GM21619 (cell line): Measurements from ENCODE around the gene KLRF1.
A peak's percentile ranks its signal among the peaks of the same experiment; 100 is the strongest.

Source experiments
- ATAC-seq: cut with Tn5 transposase; IDR thresholded peaks from one replicate; pipeline ENCODE4 v1.9.1; 2021; ENCODE audit not compliant: unreplicated experiment

Gene KLRF1

GRCh38 chr12:9827209-9827888, at the start of gene KLRF1:
TSS of gene KLRF1 (plus strand) at chr12:9827481. CDS start at chr12:9827545, 64 bp downstream.
- ATAC-seq = no peak

DNA sequence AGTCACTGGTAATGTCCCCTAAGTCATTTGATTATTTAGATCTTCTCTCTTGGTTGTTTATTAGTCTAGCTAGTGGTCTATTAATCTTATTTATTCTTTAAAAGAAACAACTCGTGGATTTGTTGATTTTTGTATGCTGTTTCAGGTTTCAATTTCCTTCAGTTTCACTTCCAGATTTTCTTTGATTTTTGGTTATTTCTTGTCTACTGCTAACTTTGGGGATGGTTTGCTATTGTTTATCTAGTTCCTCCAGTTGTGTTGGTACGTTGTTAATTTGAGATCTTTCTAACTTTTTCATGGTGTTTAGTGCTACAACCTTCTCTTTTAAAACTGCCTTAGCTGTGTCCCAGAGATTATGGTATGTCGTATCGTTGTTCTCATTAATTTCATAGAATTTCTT, 48.1 kb upstream of the KLRF1 start:
- no peak for ATAC-seq

- no peak for ATAC-seq
Measured at GRCh38 chr12:9781360-9781759, 45.9 kb upstream of the KLRF1 start.

DNA sequence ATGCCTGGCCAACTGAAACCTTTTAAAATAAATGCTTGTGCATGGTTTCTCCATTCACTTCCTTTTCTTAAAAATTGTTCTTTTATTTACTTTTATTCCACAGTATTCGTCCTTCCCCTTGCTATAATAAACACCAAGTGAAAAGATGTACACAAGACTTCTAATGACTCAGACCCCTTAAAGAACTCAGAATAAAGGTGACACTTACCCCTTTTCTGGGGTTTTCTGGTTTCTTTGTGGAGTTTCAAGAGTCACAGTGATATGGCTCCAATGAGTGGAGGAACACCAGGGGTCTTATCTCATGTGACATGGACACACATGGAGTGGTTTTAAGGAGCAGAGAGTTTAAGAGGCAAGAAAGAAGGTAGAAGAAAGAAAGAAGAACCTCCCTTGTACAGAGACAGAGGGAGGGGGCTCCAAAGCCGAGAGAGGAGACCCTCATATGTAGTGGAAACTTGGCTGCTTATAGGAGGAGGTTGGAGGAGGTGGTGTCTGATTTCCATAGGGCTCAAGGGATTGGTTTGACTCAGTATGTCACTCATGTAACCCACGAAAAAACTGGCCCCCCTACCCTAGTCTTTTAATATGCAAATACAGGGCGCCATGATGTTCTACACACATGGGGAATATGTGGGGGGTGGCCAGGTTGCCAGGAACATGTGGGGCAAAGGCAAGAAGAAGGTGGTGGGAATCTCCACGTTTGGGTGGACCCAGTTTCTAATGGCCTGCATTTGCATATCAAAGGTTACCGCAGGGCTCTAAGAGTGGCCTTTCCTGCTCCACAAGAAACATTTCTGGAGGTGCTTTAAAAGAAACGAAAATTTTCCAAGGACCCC, 44.5 kb upstream of the KLRF1 start:
- ATAC-seq = no peak

DNA sequence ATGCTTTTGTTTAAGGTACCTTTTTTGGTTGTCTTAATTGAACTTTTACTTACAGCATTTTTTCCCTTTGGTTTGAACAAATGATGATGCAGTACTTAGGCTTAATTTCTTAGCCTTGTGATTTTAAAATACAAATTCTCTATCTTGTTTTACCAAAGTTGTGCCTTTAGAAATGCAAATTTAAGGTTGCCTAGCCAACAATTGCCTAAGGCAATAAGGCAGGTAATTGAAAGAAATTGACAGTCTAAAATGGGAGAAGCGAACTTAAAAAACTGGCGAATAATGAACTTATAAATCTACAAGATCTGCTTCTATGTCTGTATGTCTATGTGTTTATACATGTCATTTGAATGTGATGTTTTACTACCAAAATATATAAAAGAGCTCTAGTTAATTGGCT, 43.0 kb upstream of the KLRF1 start:
- no peak for ATAC-seq

DNA sequence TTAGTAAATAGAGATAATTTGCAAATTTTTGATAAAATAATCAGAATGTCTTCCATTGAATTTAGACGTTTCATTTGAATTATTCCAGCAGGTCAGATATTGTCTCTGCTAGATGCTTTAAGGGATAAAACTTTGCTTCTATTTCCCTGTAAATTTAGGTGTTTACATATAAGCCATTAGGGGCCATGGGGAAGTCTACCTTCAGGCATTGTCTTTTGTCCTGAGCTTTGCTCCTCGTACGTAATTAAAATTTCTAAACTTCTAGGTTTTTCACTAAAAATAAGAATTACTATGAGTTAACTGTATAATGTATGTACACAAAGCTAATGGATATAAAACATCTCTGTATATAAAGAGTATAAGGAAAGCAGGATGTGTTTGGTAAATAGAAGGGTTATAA, 42.5 kb upstream of the KLRF1 start:
- ATAC-seq = no peak

GRCh38 chr12:9786726-9787717, 40.3 kb upstream of the KLRF1 start:
- no peak for ATAC-seq

GRCh38 chr12:9792185-9792900, 34.9 kb upstream of the KLRF1 start:
- ATAC-seq = no peak

GRCh38 chr12:9792961-9793617, 34.2 kb upstream of the KLRF1 start:
- ATAC-seq = no peak

DNA sequence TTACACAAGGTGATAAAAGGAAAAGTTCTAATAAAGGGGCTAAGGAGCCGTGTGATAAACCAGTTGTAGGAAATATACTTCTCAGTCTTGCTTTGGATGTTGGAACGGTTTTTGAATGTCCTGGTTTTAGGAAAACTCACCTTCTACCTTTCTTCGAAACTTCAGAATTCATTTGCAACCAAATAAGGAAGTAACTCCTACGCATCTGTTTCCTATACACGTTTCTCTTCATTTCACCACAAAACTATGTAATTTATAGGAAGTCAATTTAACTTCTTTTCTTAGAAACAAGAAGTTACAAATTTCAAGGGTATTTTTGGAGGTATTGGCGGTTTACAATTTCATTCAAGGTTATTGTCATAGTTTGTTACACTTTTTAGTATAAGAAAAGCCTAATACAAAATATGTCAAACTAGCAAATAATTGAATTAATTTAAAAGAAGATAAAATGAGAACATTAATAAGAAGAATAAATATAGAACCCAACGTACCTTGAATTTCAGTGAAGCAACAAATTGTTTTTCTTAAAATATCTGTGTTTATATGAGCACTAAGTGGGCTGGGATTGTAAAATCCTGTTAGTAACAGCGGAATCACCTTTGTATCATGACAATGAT, 33.4 kb upstream of the KLRF1 start:
- ATAC-seq = no peak

DNA sequence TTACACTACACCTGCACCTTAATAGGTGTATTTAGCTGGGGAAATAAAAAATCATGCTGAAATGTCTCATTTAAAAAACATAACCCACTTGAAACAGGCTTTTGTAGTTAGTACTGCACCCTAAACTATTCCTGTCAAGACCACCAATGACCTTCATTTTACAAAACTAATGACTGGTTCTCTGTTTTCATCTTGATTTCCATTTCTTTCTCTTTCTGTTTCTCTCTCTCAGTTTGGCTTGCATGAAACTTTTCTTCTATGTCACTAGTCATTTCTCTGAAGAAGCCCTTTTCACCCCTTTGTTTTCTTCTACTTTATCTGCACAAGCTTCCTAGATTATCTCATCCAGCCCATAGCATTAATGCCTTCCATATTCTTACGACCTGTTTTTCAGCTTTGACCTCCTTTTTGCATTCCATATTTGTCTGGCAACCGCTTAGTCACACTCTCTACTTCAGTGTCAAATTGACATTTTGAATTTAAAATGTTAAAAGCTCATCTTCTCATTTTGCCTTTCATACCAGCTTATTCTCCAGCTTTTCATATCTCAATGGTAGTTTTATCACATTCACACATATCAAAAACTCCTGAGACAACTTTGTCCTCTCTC, 32.7 kb upstream of the KLRF1 start:
- ATAC-seq = peak; percentile 40

DNA sequence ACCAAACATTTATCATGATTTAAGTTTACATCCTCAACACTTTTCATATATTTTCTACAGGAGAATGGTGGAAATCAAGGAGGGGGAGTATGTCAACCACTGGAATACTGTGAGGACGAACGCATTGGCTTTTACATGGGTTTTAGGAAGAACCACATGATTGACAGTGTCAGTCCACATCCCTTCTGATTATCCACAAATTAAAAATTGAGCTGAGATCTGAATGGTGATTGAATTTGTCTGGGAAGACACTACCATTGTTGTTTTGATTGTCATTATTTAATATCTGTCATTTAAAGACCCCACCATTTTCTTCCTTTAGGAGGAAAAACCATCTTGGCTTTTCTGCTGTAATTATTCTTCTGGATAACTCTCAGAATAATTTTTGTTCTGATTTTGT, 31.3 kb upstream of the KLRF1 start:
- no peak for ATAC-seq

GRCh38 chr12:9796346-9796745, 30.9 kb upstream of the KLRF1 start:
- ATAC-seq = no peak

GRCh38 chr12:9796971-9797370, 30.3 kb upstream of the KLRF1 start:
- no peak for ATAC-seq

DNA sequence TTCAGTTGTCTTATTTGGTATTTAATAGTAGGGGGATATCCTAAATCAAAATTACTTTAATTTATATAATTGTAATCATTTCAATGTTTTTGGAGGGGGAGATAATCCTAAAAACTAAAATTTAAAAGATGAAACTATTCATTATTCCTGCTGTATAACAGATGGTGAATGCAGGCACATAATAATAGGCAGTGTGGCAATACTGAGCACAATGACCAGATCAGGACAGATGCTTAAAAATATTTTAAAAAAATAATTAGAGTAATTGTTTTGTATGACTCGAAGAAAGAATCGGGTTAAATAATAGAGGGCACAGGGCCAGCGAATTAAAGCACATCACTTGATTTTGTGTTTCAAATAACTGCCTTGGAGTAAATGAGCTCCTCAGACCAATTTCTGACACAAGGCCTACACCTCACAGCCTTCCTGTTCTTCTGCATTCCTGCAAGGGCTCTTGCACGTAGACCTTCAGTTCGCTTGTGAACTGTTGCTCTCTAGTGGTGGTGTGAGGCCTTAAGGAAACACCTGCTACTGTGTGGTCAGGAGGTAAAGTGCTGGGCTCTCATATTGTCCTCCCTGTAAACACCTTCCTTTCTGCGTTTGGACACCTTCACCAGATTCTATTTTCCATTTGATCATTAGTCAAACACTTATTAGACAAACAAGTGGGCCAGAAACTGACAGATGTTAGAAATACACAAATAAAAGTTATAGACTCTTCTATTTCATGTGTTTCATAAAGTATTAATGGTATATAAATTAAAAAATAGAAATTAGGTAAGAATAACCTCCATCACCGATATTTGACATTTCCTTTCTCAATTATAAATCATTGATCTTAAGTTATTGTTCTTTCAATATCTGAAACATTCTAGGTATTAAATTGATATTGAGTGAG, 29.3 kb upstream of the KLRF1 start:
- ATAC-seq = peak; percentile 99

- ATAC-seq = no peak
Measured at GRCh38 chr12:9799961-9800360, 27.3 kb upstream of the KLRF1 start.

DNA sequence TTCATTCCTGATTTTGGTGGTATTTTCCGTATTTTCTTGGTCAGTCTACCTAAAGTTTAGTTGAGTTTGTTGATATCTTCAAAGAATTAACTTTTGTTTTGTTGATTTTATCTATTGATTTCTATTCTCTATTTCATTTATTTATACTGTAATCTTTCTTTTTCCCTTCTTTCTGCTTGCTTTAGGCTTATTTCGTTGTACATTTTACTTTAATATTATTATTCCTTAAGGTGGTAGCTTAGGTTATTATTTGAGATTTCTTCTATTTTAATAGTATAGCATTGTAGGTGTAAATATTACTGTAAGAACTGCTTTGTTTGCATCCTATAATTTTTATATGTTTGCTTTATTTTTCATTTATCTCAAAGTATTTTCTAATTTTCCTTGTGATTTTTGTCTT, 21.4 kb upstream of the KLRF1 start:
- no peak for ATAC-seq

DNA sequence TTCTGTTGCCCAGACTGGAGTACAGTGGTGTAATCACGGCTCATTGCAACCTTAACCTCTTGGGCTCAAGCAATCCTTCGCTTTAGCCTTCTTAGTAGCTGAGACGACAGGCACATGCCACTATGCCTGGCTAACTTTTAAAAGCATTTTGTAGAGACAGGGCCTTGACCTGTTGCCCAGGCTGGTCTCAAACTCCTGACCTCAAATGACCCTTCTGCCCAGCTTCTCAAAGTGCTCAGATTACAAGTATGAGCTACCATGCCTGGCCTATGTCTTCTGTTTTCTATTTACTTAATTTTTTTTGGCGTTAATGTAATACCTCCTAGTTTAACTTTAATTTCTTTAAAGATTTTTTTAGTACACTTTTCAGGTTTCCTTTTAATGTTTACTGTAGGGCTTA, 20.6 kb upstream of the KLRF1 start:
- ATAC-seq = no peak
